Stimulated activated CD4-positive, alpha-beta T cell treated with anti-CD3 and anti-CD28 coated beads, Interleukin-12 subunit alpha, Interleukin-12 subunit beta, amount 100 ng/mL, for 24 hours (primary cell): ENCODE results near the gene MUC5B.
"Not testable (repeated sequence)": the region's sequence is repeated elsewhere in the genome, so short reads cannot be mapped to it uniquely, and the experiment has no call there.

Experiments
- DNase-seq, 2 experiments: peaks; one replicate each; pipeline ENCODE4 v3.0.0-alpha.2; 2020; ENCODE audit warnings: low read depth in 2 of 2

MUC5B gene

GRCh38 chr11:1233351-1234053 lies 10.6 kb downstream of the MUC5B start:
- DNase-seq, result no peak

GRCh38 chr11:1234054-1234720 lies 11.3 kb downstream of the MUC5B start:
- DNase-seq, result no peak

GRCh38 chr11:1234771-1235305 lies 12.0 kb downstream of the MUC5B start:
- no peak for DNase-seq

GRCh38 chr11:1235306-1235900 lies 12.5 kb downstream of the MUC5B start:
- DNase-seq, result no peak

- no peak for DNase-seq
Observed at GRCh38 chr11:1235901-1236315, 13.0 kb downstream of the MUC5B start.

- DNase-seq, result no peak
Observed at GRCh38 chr11:1236316-1237127, 13.7 kb downstream of the MUC5B start.

- DNase-seq, result no peak
Observed at GRCh38 chr11:1237128-1237580, 14.3 kb downstream of the MUC5B start.

- DNase-seq, result no peak
Observed at GRCh38 chr11:1237851-1238250, 15.0 kb downstream of the MUC5B start.

- no peak for DNase-seq
Observed at GRCh38 chr11:1238767-1239595, 16.1 kb downstream of the MUC5B start.

GRCh38 chr11:1239596-1240205 lies 16.8 kb downstream of the MUC5B start:
- no peak for DNase-seq

- no peak for DNase-seq
Observed at GRCh38 chr11:1240771-1241170, 17.9 kb downstream of the MUC5B start.

GRCh38 chr11:1241706-1242105 lies 18.8 kb downstream of the MUC5B start:
- DNase-seq, result no peak

- DNase-seq, result no peak
Observed at GRCh38 chr11:1242289-1242688, 19.4 kb downstream of the MUC5B start.

GRCh38 chr11:1242751-1243150 lies 19.9 kb downstream of the MUC5B start:
- DNase-seq, result not testable (repeated sequence)

- DNase-seq, result not testable (repeated sequence)
Observed at GRCh38 chr11:1243521-1243920, 20.7 kb downstream of the MUC5B start.

GRCh38 chr11:1244557-1244956 lies 21.7 kb downstream of the MUC5B start:
- not testable (repeated sequence) for DNase-seq

GRCh38 chr11:1245717-1246116 lies 22.9 kb downstream of the MUC5B start:
- DNase-seq, result not testable (repeated sequence)

GRCh38 chr11:1246301-1246700 lies 23.4 kb downstream of the MUC5B start:
- DNase-seq, result not testable (repeated sequence)

GRCh38 chr11:1247026-1247425 lies 24.2 kb downstream of the MUC5B start:
- DNase-seq, result not testable (repeated sequence)

GRCh38 chr11:1248951-1249350 lies 26.1 kb downstream of the MUC5B start:
- not testable (repeated sequence) for DNase-seq
